ENCODE results near the gene KERA. TPM values are rescaled to one million over a fixed set of nuclear protein-coding genes. Genes with fewer than 3 reads are reported as not detected.

KERA gene, protein sequence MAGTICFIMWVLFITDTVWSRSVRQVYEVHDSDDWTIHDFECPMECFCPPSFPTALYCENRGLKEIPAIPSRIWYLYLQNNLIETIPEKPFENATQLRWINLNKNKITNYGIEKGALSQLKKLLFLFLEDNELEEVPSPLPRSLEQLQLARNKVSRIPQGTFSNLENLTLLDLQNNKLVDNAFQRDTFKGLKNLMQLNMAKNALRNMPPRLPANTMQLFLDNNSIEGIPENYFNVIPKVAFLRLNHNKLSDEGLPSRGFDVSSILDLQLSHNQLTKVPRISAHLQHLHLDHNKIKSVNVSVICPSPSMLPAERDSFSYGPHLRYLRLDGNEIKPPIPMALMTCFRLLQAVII
- total RNA-seq (2011; cell fraction: chromatin; rRNA removed; ENCODE audit: low replicate concordance): not detected in 2 replicates
- not detected in 2 replicates for total RNA-seq (2011; cell fraction: nucleolus; rRNA removed)
- total RNA-seq (2011; cell fraction: nucleoplasm; rRNA removed): not detected in 2 replicates
- not detected in 2 replicates for total RNA-seq (2014; rRNA removed)
- not detected in 2 replicates for total RNA-seq (2014; rRNA removed; fragmentation: Illumina TruSeq; extraction: Trizol)
- not detected in 2 replicates for total RNA-seq (2015; rRNA removed; fragmentation: Illumina TruSeq; extraction: Trizol)
- total RNA-seq (2021): not detected in 2 replicates
- polyA plus RNA-seq (2011; rRNA removed): not detected in 2 replicates
- polyA plus RNA-seq (2011; cell fraction: cytosol; rRNA removed): not detected in 2 replicates
- not detected in 2 replicates for polyA plus RNA-seq (2011; cell fraction: nucleus; rRNA removed)
- not detected in 2 replicates for polyA plus RNA-seq (2012)
- polyA plus RNA-seq (2014; fragmentation: Illumina TruSeq; extraction: Trizol): not detected in 2 replicates
- polyA plus RNA-seq (2014; fragmentation: Nextera tagmentation; extraction: Ambion mirVana): not detected
- not detected in 2 replicates for polyA plus RNA-seq (2014; rRNA removed)
- not detected in 2 replicates for polyA minus RNA-seq (2011; rRNA and poly(A)+ RNA removed)
- not detected in 2 replicates for polyA minus RNA-seq (2011; cell fraction: cytosol; rRNA and poly(A)+ RNA removed)
- polyA minus RNA-seq (2011; cell fraction: nucleus; rRNA and poly(A)+ RNA removed): not detected in 2 replicates
- Bru-seq, nascent RNA: not detected
- BruChase-seq, experiment 1, labeled RNA remaining after a 2-hour chase: not detected
- BruChase-seq, experiment 2, labeled RNA remaining after a 6-hour chase: not detected
- long read RNA-seq, experiment 1: 0 reads
- long read RNA-seq, experiment 2: 0 reads
- long read RNA-seq, experiment 3: 0 reads

DNA sequence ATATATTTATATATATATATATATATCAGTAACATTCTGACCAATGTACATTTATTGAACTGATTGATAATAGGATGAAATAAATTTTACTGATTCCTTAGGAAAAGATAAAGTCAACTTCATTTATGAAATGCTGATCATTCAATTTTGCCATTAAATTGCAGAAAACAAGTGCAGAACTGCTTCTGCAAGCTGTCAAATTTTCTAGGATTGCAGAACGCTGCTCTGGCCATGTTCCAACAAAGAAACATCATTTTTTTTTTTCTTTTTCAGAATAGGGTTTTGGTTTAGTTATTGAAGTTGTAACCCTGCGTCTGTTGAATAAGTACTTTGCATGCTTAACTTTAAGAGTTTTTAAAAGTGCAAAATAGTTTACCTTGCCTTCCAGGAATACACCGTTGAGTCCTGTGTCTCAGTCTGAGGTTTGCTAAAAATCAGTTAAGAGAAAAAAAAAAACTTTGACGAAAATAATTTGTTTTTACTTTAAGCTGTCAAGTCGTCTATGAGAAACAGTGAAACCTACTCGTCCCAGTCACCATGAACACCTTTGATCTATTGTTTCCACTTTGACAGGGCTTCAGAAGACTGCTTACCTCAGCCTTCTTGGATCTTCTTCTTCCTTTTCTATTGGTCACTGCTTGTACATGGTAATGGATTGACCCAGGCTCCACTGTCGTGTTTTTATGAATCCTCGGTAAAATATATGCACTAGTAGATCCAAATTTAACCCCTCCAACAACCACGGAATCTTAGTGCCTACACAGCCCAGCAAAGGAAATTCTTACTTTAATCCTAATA is at the start of gene KERA:
Gene KERA (minus strand): TSS at position 657 of the 798 bp plus-strand sequence. CDS start 1,743 bp downstream, outside the sequence.
- FAIRE-seq (no peak), ATAC-seq (no peak), DNase-seq (ENCODE audit: extremely low read depth in 1 of 4, low spot score in 3 of 4) (no peak)
- no peaks in the 10 kb centered on the region for H3K9me1 ChIP-seq (ENCODE audit: control insufficient read depth, insufficient read depth, low read length)
- no peaks in the 10 kb centered on the region for H3K79me2 ChIP-seq (ENCODE audit: control insufficient read depth, insufficient read depth, low read length)
- H3K4me2 ChIP-seq (ENCODE audit: insufficient read depth, low read length): no peak within 1 kb of the TSS
- in situ Hi-C loops (cut with MboI) (no loop called here), intact Hi-C loops (cut with micrococcal nuclease) (no loop called here)
- ChIA-PET POLR2A (no interaction called here), CTCF (ENCODE audit: low intra/inter-chr PET ratio) (no interaction called here)
- H3K27ac ChIP-seq (ENCODE audit: extremely low read depth, low read depth, low read length): no peak within 1 kb of the TSS
- no TSS peak for BruUV-seq (replicated peaks)
- TF ChIP-seq ARHGAP35 (IDR thresholded peaks at IDR 0.05; ENCODE audit: partially characterized antibody): no peak
- no peak for TF ChIP-seq ZSCAN32 (CRISPR knock-in tag; IDR thresholded peaks at IDR 0.05)
- no peak for TF ChIP-seq CBX2 (IDR thresholded peaks at IDR 0.05; ENCODE audit: insufficient read depth, low read length, poor library complexity, severe bottlenecking)
- TF ChIP-seq, protein P1, sequence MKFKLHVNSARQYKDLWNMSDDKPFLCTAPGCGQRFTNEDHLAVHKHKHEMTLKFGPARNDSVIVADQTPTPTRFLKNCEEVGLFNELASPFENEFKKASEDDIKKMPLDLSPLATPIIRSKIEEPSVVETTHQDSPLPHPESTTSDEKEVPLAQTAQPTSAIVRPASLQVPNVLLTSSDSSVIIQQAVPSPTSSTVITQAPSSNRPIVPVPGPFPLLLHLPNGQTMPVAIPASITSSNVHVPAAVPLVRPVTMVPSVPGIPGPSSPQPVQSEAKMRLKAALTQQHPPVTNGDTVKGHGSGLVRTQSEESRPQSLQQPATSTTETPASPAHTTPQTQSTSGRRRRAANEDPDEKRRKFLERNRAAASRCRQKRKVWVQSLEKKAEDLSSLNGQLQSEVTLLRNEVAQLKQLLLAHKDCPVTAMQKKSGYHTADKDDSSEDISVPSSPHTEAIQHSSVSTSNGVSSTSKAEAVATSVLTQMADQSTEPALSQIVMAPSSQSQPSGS (CRISPR knock-in tag; IDR thresholded peaks at IDR 0.05): no peak
- TF ChIP-seq POLR2AphosphoS5 (IDR thresholded peaks at IDR 0.05; ENCODE audit: control insufficient read depth, insufficient read depth, low read depth, low read length): no peak
- TF ChIP-seq EGR1 (conservative IDR thresholded peaks at IDR 0.05): no peak
- TF ChIP-seq EWSR1 (IDR thresholded peaks at IDR 0.05; ENCODE audit: borderline replicate concordance, low read depth, partially characterized antibody): no peak
- TF ChIP-seq OTX1 (CRISPR knock-in tag; IDR thresholded peaks at IDR 0.05): no peak
- no peak for TF ChIP-seq NR4A1 (CRISPR knock-in tag; IDR thresholded peaks at IDR 0.05)
- no peak for TF ChIP-seq NR4A1 (tag; IDR thresholded peaks at IDR 0.05)
- no peak for TF ChIP-seq ZSCAN29 (IDR thresholded peaks at IDR 0.05)
- no peak for TF ChIP-seq PML (IDR thresholded peaks at IDR 0.05; ENCODE audit: low read length)
- TF ChIP-seq DNMT1 (IDR thresholded peaks at IDR 0.05): no peak
- TF ChIP-seq SNRNP70 (optimal IDR thresholded peaks at IDR 0.05; ENCODE audit: low read depth, low read length): no peak
- TF ChIP-seq CCAR2 (IDR thresholded peaks at IDR 0.05; ENCODE audit: low read depth, low read length): no peak
- no peak for TF ChIP-seq SMARCC2 (IDR thresholded peaks at IDR 0.05; ENCODE audit: low read depth)
- no peaks in the 10 kb centered on the region for H4K20me1 ChIP-seq (replicated peaks; ENCODE audit: control insufficient read depth, insufficient read depth, low read length)
- WGBS (ENCODE audit: insufficient coverage, low coverage, missing lambda C conversion rate): under 1% methylated on average over 9 of the region's 9 CpGs
- no peaks in the 10 kb centered on the region for H3K36me3 ChIP-seq (ENCODE audit: control insufficient read depth, insufficient read depth, low read length)
- H2AFZ ChIP-seq (ENCODE audit: low read depth, low read length): no peak within 1 kb of the TSS
- H3K4me1 ChIP-seq (replicated peaks in 1 of 2; ENCODE audit: control insufficient read depth in 2 of 2, insufficient read depth in 2 of 2, low read length in 2 of 2): no peaks in the 10 kb centered on the region
- H3K4me3 ChIP-seq: no peak within 1 kb of the TSS
- H3K9ac ChIP-seq (ENCODE audit: insufficient read depth in 1 of 2, low read depth in 2 of 2, low read length in 2 of 2): no peak within 1 kb of the TSS
- 0 out of 2 replicates have a peak, but pooled peaks cover 2% of the 10 kb centered on the region for H3K9me3 ChIP-seq (replicated peaks; ENCODE audit: control insufficient read depth, insufficient read depth, low read depth, low read length)
- no peaks in the 10 kb centered on the region for H3K27me3 ChIP-seq (ENCODE audit: control insufficient read depth in 2 of 2, insufficient read depth in 2 of 2, low read length in 2 of 2)
